HepG2 (cell line): ENCODE data around the gene PLSCR5. TPM values are rescaled to one million over a fixed set of nuclear protein-coding genes. Genes with fewer than 3 reads are reported as not detected.

Source experiments
- CENPT ChIP-seq: sonication (generic); formaldehyde crosslinking; IDR thresholded peaks from 2 replicates; pipeline ENCODE4 v1.8.0; 2022; ENCODE audit warnings: low read depth, mild to moderate bottlenecking, moderate library complexity, missing genetic modification reagents
- EEA1 ChIP-seq: sonication (generic); formaldehyde crosslinking; IDR thresholded peaks from 2 replicates; pipeline ENCODE4 v1.5.1; 2020; ENCODE audit warnings: mild to moderate bottlenecking, missing genetic modification reagents, borderline replicate concordance
- FOXP1 ChIP-seq, 2 experiments: fragments of 450-650 bp in 1 of 2; IDR thresholded peaks; 2 replicates each; pipeline ENCODE4 v1.6.1; 2017 to 2018; ENCODE audit warnings: antibody characterized with exemption in 1 of 2
- KLF16 ChIP-seq, 2 experiments: sonication (generic) in 1 of 2; formaldehyde crosslinking in 1 of 2; IDR thresholded peaks; 2 replicates each; pipeline versions ENCODE4 v1.6.1 to v1.8.0; 2016 to 2023; ENCODE audit warnings: missing genetic modification reagents in 2 of 2, missing compliant biosample characterization in 1 of 2
- MBD4 ChIP-seq: IDR thresholded peaks from 2 replicates; pipeline ENCODE4 v1.6.1; 2012; ENCODE audit warnings: low read length, inconsistent platforms, borderline replicate concordance
- MZF1 ChIP-seq: sonication (generic); formaldehyde crosslinking; IDR thresholded peaks from 2 replicates; pipeline ENCODE4 v1.8.1; 2023; ENCODE audit warnings: mild to moderate bottlenecking, missing genetic modification reagents, borderline replicate concordance
- NFE2L2 ChIP-seq: fragments of 150-350 bp; IDR thresholded peaks from 2 replicates; pipeline ENCODE4 v1.6.1; 2014; ENCODE audit warnings: low read length
- SOX5 ChIP-seq: IDR thresholded peaks from 2 replicates; pipeline ENCODE4 v1.6.1; 2016; ENCODE audit warnings: borderline replicate concordance
- TARDBP ChIP-seq: sonication (generic); formaldehyde crosslinking; IDR thresholded peaks from 2 replicates; pipeline ENCODE4 v1.8.0; 2022; ENCODE audit warnings: mild to moderate bottlenecking, missing genetic modification reagents
- ZMYM4 ChIP-seq: sonication (generic); formaldehyde crosslinking; IDR thresholded peaks from 2 replicates; pipeline ENCODE4 v1.8.1; 2023; ENCODE audit warnings: mild to moderate bottlenecking, missing genetic modification reagents
- ZNF326 ChIP-seq: sonication (generic); formaldehyde crosslinking; IDR thresholded peaks from 2 replicates; pipeline ENCODE4 v1.4.0; 2020; ENCODE audit warnings: missing genetic modification reagents, borderline replicate concordance
- ZSCAN25 ChIP-seq: sonication (generic); formaldehyde crosslinking; IDR thresholded peaks from 2 replicates; pipeline ENCODE4 v1.8.0; 2022; ENCODE audit warnings: mild to moderate bottlenecking, missing genetic modification reagents
- ZSCAN30 ChIP-seq: sonication (generic); formaldehyde crosslinking; IDR thresholded peaks from 2 replicates; pipeline ENCODE4 v1.5.0; 2020; ENCODE audit warnings: mild to moderate bottlenecking, missing genetic modification reagents
- polyA plus RNA-seq, 8 experiments: library from polyadenylated mRNA; depleted of rRNA in 3 of 8; stranded (reverse) in 7 of 8; unstranded in 1 of 8; fragments of >200 nt; fragmentation: Illumina TruSeq in 4 of 8; extraction: Trizol in 4 of 8; gene quantifications; 2 replicates each; pipeline versions ENCODE4 v1.2.1 to v1.2.3, GENCODE V29; 2011 to 2016; ENCODE audit warnings: low read depth in 4 of 8, missing spikeins in 1 of 8, mixed read lengths in 1 of 8; ENCODE audit not compliant: insufficient read depth in 1 of 8
- total RNA-seq, 5 experiments: library from RNA; depleted of rRNA; stranded (reverse); fragments of >200 nt; fragmentation: Illumina TruSeq; extraction: Trizol; gene quantifications; 2 replicates each; pipeline ENCODE4 v1.2.3, GENCODE V29; 2016; ENCODE audit warnings: low read depth in 1 of 5
- TF ChIP-seq, protein P1 (sequence below), 2 experiments: sonication (generic) in 1 of 2; formaldehyde crosslinking in 1 of 2; IDR thresholded peaks; 2 replicates each; pipeline versions ENCODE4 v1.4.0 to v1.6.1; 2016 to 2020; ENCODE audit warnings: borderline replicate concordance in 1 of 2, low read depth in 1 of 2, mild to moderate bottlenecking in 1 of 2, missing genetic modification reagents in 1 of 2
- TF ChIP-seq, protein P2 (sequence below): sonication (generic); formaldehyde crosslinking; IDR thresholded peaks from 2 replicates; pipeline ENCODE4 v1.4.0; 2020; ENCODE audit warnings: mild to moderate bottlenecking, missing genetic modification reagents
- TF ChIP-seq, protein P3 (sequence below): sonication (generic); formaldehyde crosslinking; conservative IDR thresholded peaks from 2 replicates; pipeline ENCODE4 v1.5.0; 2020; ENCODE audit warnings: missing genetic modification reagents
- TF ChIP-seq, protein P4 (sequence below): sonication (generic); formaldehyde crosslinking; IDR thresholded peaks from 2 replicates; pipeline ENCODE4 v1.8.1; 2023; ENCODE audit warnings: mild to moderate bottlenecking, inconsistent platforms, moderate library complexity, missing genetic modification reagents, borderline replicate concordance
- TF ChIP-seq, protein P5 (sequence below): sonication (generic); formaldehyde crosslinking; IDR thresholded peaks from 2 replicates; pipeline ENCODE4 v1.8.0; 2022; ENCODE audit warnings: missing genetic modification reagents, mild to moderate bottlenecking, borderline replicate concordance
- TF ChIP-seq, protein P6 (sequence below): sonication (generic); formaldehyde crosslinking; IDR thresholded peaks from 2 replicates; pipeline ENCODE4 v1.4.0; 2020; ENCODE audit warnings: mild to moderate bottlenecking, missing genetic modification reagents

The PLSCR5 gene
- total and polyA plus RNA-seq, 2 of the 13 experiments (the other 11 are each of a cell fraction or from before 2014, with no cell fraction given), result 0.50 TPM; not detected in 1

DNA sequence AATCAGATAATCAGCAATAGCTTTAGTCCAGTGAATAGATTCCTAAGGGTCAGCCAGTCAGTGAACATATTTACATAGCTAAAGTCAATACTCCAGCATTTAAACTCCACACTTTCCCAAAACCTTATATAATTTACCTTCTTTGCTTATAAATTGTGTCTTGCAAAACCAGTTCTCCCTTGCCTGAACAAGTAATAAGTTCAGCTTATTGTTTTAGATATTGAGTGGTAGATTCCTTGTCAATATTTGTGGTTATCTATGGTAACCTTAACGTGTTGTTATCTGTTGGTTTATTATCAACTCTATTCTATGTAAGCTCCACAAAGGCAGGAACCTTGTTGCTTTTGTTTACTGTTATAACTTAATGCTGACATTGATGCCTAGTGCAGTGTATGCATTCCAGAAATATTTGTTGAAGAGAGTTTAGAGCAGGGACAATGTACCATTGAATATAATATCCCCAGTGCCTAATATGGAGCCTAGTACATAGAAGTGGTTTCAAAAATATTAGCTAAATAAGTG lies 24.0 kb downstream of the PLSCR5 start (continued):
- TF ChIP-seq, protein P1, sequence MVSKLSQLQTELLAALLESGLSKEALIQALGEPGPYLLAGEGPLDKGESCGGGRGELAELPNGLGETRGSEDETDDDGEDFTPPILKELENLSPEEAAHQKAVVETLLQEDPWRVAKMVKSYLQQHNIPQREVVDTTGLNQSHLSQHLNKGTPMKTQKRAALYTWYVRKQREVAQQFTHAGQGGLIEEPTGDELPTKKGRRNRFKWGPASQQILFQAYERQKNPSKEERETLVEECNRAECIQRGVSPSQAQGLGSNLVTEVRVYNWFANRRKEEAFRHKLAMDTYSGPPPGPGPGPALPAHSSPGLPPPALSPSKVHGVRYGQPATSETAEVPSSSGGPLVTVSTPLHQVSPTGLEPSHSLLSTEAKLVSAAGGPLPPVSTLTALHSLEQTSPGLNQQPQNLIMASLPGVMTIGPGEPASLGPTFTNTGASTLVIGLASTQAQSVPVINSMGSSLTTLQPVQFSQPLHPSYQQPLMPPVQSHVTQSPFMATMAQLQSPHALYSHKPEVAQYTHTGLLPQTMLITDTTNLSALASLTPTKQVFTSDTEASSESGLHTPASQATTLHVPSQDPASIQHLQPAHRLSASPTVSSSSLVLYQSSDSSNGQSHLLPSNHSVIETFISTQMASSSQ (IDR thresholded peaks at IDR 0.05; ENCODE audit: low read depth), result peak; percentile 71
- TF ChIP-seq, protein P1 (CRISPR knock-in tag; IDR thresholded peaks at IDR 0.05; ENCODE audit: borderline replicate concordance), result peak; percentile 48; the same call in 1 of the 2 replicates
- no peak for TF ChIP-seq EEA1
- no peak for TF ChIP-seq ZSCAN25 (CRISPR knock-in tag)
- TF ChIP-seq, protein P2, sequence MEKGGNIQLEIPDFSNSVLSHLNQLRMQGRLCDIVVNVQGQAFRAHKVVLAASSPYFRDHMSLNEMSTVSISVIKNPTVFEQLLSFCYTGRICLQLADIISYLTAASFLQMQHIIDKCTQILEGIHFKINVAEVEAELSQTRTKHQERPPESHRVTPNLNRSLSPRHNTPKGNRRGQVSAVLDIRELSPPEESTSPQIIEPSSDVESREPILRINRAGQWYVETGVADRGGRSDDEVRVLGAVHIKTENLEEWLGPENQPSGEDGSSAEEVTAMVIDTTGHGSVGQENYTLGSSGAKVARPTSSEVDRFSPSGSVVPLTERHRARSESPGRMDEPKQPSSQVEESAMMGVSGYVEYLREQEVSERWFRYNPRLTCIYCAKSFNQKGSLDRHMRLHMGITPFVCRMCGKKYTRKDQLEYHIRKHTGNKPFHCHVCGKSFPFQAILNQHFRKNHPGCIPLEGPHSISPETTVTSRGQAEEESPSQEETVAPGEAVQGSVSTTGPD (CRISPR knock-in tag), result no peak
- TF ChIP-seq SOX5, result peak; percentile 99
- no peak for TF ChIP-seq MZF1 (CRISPR knock-in tag)
- TF ChIP-seq, protein P3, sequence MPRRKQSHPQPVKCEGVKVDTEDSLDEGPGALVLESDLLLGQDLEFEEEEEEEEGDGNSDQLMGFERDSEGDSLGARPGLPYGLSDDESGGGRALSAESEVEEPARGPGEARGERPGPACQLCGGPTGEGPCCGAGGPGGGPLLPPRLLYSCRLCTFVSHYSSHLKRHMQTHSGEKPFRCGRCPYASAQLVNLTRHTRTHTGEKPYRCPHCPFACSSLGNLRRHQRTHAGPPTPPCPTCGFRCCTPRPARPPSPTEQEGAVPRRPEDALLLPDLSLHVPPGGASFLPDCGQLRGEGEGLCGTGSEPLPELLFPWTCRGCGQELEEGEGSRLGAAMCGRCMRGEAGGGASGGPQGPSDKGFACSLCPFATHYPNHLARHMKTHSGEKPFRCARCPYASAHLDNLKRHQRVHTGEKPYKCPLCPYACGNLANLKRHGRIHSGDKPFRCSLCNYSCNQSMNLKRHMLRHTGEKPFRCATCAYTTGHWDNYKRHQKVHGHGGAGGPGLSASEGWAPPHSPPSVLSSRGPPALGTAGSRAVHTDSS, result no peak
- TF ChIP-seq, protein P4, sequence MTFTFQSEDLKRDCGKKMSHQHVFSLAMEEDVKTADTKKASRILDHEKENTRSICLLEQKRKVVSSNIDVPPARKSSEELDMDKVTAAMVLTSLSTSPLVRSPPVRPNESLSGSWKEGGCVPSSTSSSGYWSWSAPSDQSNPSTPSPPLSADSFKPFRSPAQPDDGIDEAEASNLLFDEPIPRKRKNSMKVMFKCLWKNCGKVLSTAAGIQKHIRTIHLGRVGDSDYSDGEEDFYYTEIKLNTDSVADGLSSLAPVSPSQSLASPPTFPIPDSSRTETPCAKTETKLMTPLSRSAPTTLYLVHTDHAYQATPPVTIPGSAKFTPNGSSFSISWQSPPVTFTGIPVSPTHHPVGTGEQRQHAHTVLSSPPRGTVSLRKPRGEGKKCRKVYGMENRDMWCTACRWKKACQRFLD, result no peak
- TF ChIP-seq, protein P5, sequence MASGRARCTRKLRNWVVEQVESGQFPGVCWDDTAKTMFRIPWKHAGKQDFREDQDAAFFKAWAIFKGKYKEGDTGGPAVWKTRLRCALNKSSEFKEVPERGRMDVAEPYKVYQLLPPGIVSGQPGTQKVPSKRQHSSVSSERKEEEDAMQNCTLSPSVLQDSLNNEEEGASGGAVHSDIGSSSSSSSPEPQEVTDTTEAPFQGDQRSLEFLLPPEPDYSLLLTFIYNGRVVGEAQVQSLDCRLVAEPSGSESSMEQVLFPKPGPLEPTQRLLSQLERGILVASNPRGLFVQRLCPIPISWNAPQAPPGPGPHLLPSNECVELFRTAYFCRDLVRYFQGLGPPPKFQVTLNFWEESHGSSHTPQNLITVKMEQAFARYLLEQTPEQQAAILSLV (CRISPR knock-in tag), result no peak
- TF ChIP-seq ZMYM4 (CRISPR knock-in tag), result no peak
- 0 out of 2 replicates have a peak, but pooled peaks have one; percentile 45 for TF ChIP-seq MBD4
- TF ChIP-seq KLF16 (CRISPR knock-in tag; IDR thresholded peaks at IDR 0.05), result no peak
- peak; percentile 90 for TF ChIP-seq FOXP1 (IDR thresholded peaks at IDR 0.05)
- TF ChIP-seq FOXP1 (CRISPR knock-in tag; IDR thresholded peaks at IDR 0.05), result peak; percentile 97
- peak; percentile 75; the same call in 1 of the 2 replicates for TF ChIP-seq TARDBP
- no peak for TF ChIP-seq ZSCAN30 (CRISPR knock-in tag)
- no peak for TF ChIP-seq CENPT (CRISPR knock-in tag)
- no peak for TF ChIP-seq NFE2L2
- TF ChIP-seq ZNF326 (CRISPR knock-in tag), result no peak
- TF ChIP-seq, protein P6, sequence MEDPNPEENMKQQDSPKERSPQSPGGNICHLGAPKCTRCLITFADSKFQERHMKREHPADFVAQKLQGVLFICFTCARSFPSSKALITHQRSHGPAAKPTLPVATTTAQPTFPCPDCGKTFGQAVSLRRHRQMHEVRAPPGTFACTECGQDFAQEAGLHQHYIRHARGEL (CRISPR knock-in tag), result no peak
